ENCODE measurements around the gene KRTAP5-8. TPM values are rescaled to one million over a fixed set of nuclear protein-coding genes. Genes with fewer than 3 reads are reported as not detected.
"Not testable (repeated sequence)": the region's sequence is repeated elsewhere in the genome, so short reads cannot be mapped to it uniquely, and the experiment has no call there.

The KRTAP5-8 gene
- total and polyA plus RNA-seq, 5 donors from 2014 or later, result 0.35 TPM; not detected in 4

- no peak overlapping the region for H3K27ac ChIP-seq (ENCODE audit: insufficient read depth, low read length, poor library complexity, severe bottlenecking)
- no peaks in the 10 kb centered on the region for H3K4me1 ChIP-seq (ENCODE audit: control insufficient read depth, insufficient read depth, low read length, poor library complexity, severe bottlenecking)
- no peaks in the 10 kb centered on the region for H3K9me3 ChIP-seq (ENCODE audit: control insufficient read depth in 2 of 2, low read length in 2 of 2)
- H3K4me3 Mint-ChIP-seq, result no peak overlapping the region
- no peaks in the 10 kb centered on the region for H3K4me1 Mint-ChIP-seq
- peaks cover 0 to 11% (median 2%) of the 10 kb centered on the region in 7 donors for H3K9me3 Mint-ChIP-seq
- H3K36me3 ChIP-seq (ENCODE audit: control insufficient read depth, insufficient read depth, low read length), result no peaks in the 10 kb centered on the region
- DNase-seq (no peak), ATAC-seq (ENCODE audit: low read depth in 2 of 2) (no peak)
- no peak overlapping the region for H3K4me3 ChIP-seq (ENCODE audit: low read depth, low read length)
- H3K27me3 ChIP-seq (ENCODE audit: control insufficient read depth, insufficient read depth, low read length), result no peaks in the 10 kb centered on the region
- H3K36me3 Mint-ChIP-seq, result no peaks in the 10 kb centered on the region
- no peaks in the 10 kb centered on the region for H3K27me3 Mint-ChIP-seq
- no peak overlapping the region for H3K27ac Mint-ChIP-seq
These were observed 18.3 kb upstream of the KRTAP5-8 start for GRCh38 chr11:71519546-71519945.

DNA sequence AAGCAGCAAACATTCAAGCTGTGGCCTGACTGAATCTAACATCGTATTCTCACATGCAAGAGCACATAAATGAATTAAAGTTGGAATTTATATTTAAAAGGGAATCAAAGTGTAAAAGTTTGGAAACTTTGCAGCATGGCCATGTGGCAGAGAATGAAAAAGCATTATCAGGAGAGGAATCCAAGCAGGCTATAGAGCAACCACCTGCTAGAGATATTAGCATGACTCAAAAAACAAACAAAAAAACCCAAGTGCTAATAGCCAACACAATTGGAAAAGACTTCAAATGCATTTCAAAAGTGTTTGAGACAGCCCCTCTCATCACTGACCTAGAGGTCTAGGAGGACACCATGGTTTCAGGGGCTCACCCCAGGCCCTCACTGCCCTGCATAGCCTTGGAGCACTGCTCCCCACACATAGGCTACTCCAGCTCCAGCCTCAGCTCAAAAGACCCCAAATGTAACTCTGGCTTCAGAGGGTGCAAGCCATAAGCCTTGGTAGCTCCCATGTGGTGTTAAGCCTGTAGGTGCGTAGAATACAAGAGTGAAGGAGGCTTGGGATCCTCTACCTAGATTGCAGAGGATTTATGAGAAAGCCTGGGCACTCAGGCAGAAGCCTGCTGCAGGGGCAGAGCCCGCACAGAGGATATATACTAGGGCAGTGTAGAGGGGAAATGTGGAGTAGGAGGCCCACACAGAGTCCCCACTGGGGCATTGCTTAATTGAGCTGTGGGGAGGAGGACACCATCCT lies 12.5 kb upstream of the KRTAP5-8 start:
- Mint-ChIP-seq H3K27ac (no peak overlapping the region), H3K4me3 (no peak overlapping the region), H3K36me3 (no peaks in the 10 kb centered on the region), H3K27me3 (peaks cover 4% of the 10 kb centered on the region), H3K4me1 (no peaks in the 10 kb centered on the region), H3K9me3 (peaks cover 0 to 4% (median 0%) of the 10 kb centered on the region in 7 donors)
- H3K4me3 ChIP-seq (ENCODE audit: low read depth, low read length), result no peak overlapping the region
- no peaks in the 10 kb centered on the region for H3K27me3 ChIP-seq (ENCODE audit: control insufficient read depth, insufficient read depth, low read length)
- H3K36me3 ChIP-seq (ENCODE audit: control insufficient read depth, insufficient read depth, low read length), result no peaks in the 10 kb centered on the region
- H3K4me1 ChIP-seq (ENCODE audit: control insufficient read depth, insufficient read depth, low read length, poor library complexity, severe bottlenecking), result no peaks in the 10 kb centered on the region
- H3K27ac ChIP-seq (ENCODE audit: insufficient read depth, low read length, poor library complexity, severe bottlenecking), result no peak overlapping the region
- no peaks in the 10 kb centered on the region for H3K9me3 ChIP-seq (ENCODE audit: control insufficient read depth in 2 of 2, low read length in 2 of 2)
- no peak for ATAC-seq (ENCODE audit: low read depth in 2 of 2)
- no peak for DNase-seq

GRCh38 chr11:71525938-71526495 lies 11.8 kb upstream of the KRTAP5-8 start:
- no peaks in the 10 kb centered on the region for H3K4me1 ChIP-seq (ENCODE audit: control insufficient read depth, insufficient read depth, low read length, poor library complexity, severe bottlenecking)
- Mint-ChIP-seq H3K27ac (no peak overlapping the region), H3K27me3 (peaks cover 4% of the 10 kb centered on the region), H3K4me3 (no peak overlapping the region), H3K4me1 (no peaks in the 10 kb centered on the region), H3K36me3 (no peaks in the 10 kb centered on the region), H3K9me3 (peaks cover 0 to 4% (median 0%) of the 10 kb centered on the region in 7 donors)
- no peaks in the 10 kb centered on the region for H3K9me3 ChIP-seq (ENCODE audit: control insufficient read depth in 2 of 2, low read length in 2 of 2)
- H3K27ac ChIP-seq (ENCODE audit: insufficient read depth, low read length, poor library complexity, severe bottlenecking), result no peak overlapping the region
- ATAC-seq (ENCODE audit: low read depth in 2 of 2) (no peak), DNase-seq (no peak)
- H3K27me3 ChIP-seq (ENCODE audit: control insufficient read depth, insufficient read depth, low read length), result no peaks in the 10 kb centered on the region
- no peak overlapping the region for H3K4me3 ChIP-seq (ENCODE audit: low read depth, low read length)
- H3K36me3 ChIP-seq (ENCODE audit: control insufficient read depth, insufficient read depth, low read length), result no peaks in the 10 kb centered on the region

- not testable (repeated sequence) for H3K9me3 Mint-ChIP-seq; H3K27ac ChIP-seq (ENCODE audit: insufficient read depth, low read length, poor library complexity, severe bottlenecking); H3K4me3 Mint-ChIP-seq; H3K27me3 ChIP-seq (ENCODE audit: control insufficient read depth, insufficient read depth, low read length); H3K27me3 Mint-ChIP-seq; H3K9me3 ChIP-seq (ENCODE audit: control insufficient read depth in 2 of 2, low read length in 2 of 2); DNase-seq; H3K36me3 ChIP-seq (ENCODE audit: control insufficient read depth, insufficient read depth, low read length); ATAC-seq (ENCODE audit: low read depth in 2 of 2); H3K36me3 Mint-ChIP-seq; H3K4me3 ChIP-seq (ENCODE audit: low read depth, low read length); H3K4me1 Mint-ChIP-seq; H3K4me1 ChIP-seq (ENCODE audit: control insufficient read depth, insufficient read depth, low read length, poor library complexity, severe bottlenecking)
- H3K27ac Mint-ChIP-seq, result peak within 1 kb of the TSS in 1 of 3 donors; percentile 41
These were observed 10.8 kb upstream of the KRTAP5-8 start, which contains the start of gene KRTAP5-7 for GRCh38 chr11:71526796-71527575. TSS of gene KRTAP5-7 (plus strand) at chr11:71527267. CDS start at chr11:71527301, 34 bp downstream.

- H3K4me3 ChIP-seq (ENCODE audit: low read depth, low read length), result no peak overlapping the region
- no peak for ATAC-seq (ENCODE audit: low read depth in 2 of 2)
- H3K27me3 Mint-ChIP-seq, result peaks cover 4% of the 10 kb centered on the region
- no peaks in the 10 kb centered on the region for H3K27me3 ChIP-seq (ENCODE audit: control insufficient read depth, insufficient read depth, low read length)
- H3K36me3 Mint-ChIP-seq, result no peaks in the 10 kb centered on the region
- no peak for DNase-seq
- no peaks in the 10 kb centered on the region for H3K4me1 ChIP-seq (ENCODE audit: control insufficient read depth, insufficient read depth, low read length, poor library complexity, severe bottlenecking)
- H3K36me3 ChIP-seq (ENCODE audit: control insufficient read depth, insufficient read depth, low read length), result no peaks in the 10 kb centered on the region
- H3K4me3 Mint-ChIP-seq, result no peak overlapping the region
- no peaks in the 10 kb centered on the region for H3K4me1 Mint-ChIP-seq
- no peak overlapping the region for H3K27ac ChIP-seq (ENCODE audit: insufficient read depth, low read length, poor library complexity, severe bottlenecking)
- H3K27ac Mint-ChIP-seq, result peak overlapping the region in 1 of 3 donors; percentile 41
- H3K9me3 Mint-ChIP-seq, result peaks cover 0 to 2% (median 0%) of the 10 kb centered on the region in 7 donors
- H3K9me3 ChIP-seq (ENCODE audit: control insufficient read depth in 2 of 2, low read length in 2 of 2), result no peaks in the 10 kb centered on the region
These were observed 10.1 kb upstream of the KRTAP5-8 start for GRCh38 chr11:71527576-71528210.

- Mint-ChIP-seq H3K9me3 (no peaks in the 10 kb centered on the region), H3K27me3 (peaks cover 4% of the 10 kb centered on the region), H3K36me3 (no peaks in the 10 kb centered on the region), H3K4me1 (no peaks in the 10 kb centered on the region), H3K4me3 (no peak overlapping the region), H3K27ac (no peak overlapping the region)
- Histone ChIP-seq H3K36me3 (ENCODE audit: control insufficient read depth, insufficient read depth, low read length) (no peaks in the 10 kb centered on the region), H3K27me3 (ENCODE audit: control insufficient read depth, insufficient read depth, low read length) (no peaks in the 10 kb centered on the region), H3K9me3 (ENCODE audit: control insufficient read depth in 2 of 2, low read length in 2 of 2) (no peaks in the 10 kb centered on the region), H3K27ac (ENCODE audit: insufficient read depth, low read length, poor library complexity, severe bottlenecking) (no peak overlapping the region), H3K4me1 (ENCODE audit: control insufficient read depth, insufficient read depth, low read length, poor library complexity, severe bottlenecking) (no peaks in the 10 kb centered on the region), H3K4me3 (ENCODE audit: low read depth, low read length) (no peak overlapping the region)
- ATAC-seq (ENCODE audit: low read depth in 2 of 2), result no peak
- DNase-seq, result no peak
These were observed 7.2 kb upstream of the KRTAP5-8 start for GRCh38 chr11:71530602-71531001.

DNA sequence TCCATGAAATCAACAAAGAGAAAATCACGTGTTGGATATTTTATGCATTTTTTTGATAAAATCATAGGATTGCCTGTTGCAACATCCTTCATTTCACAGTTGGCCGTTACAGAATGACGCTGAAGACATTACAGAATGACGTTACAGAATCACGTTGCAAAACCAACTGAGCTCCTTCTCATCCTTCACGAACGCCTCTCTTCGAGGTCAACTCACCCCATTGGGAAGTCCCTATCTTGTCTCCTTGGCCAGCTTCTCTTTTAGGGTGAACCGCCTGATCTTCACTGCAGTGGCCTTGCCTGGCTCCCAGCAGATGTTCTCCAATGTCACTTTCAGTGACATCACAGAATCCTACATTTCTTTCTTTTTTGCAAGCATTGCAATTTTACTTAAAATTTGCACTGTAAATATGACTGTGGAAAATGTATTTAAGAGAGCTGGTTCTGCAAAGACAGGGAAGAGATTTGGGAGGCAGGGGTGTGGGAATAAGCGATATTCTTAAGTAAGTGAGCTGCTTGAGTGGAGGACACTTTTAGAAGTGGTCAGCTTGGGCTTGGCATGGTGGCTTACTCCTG lies 5.7 kb upstream of the KRTAP5-8 start:
- Mint-ChIP-seq H3K27me3 (peaks cover 4% of the 10 kb centered on the region), H3K4me3 (no peak overlapping the region), H3K36me3 (no peaks in the 10 kb centered on the region), H3K9me3 (no peaks in the 10 kb centered on the region), H3K27ac (no peak overlapping the region), H3K4me1 (no peaks in the 10 kb centered on the region)
- Histone ChIP-seq H3K4me1 (ENCODE audit: control insufficient read depth, insufficient read depth, low read length, poor library complexity, severe bottlenecking) (no peaks in the 10 kb centered on the region), H3K27ac (ENCODE audit: insufficient read depth, low read length, poor library complexity, severe bottlenecking) (no peak overlapping the region), H3K4me3 (ENCODE audit: low read depth, low read length) (no peak overlapping the region), H3K27me3 (ENCODE audit: control insufficient read depth, insufficient read depth, low read length) (no peaks in the 10 kb centered on the region), H3K9me3 (ENCODE audit: control insufficient read depth in 2 of 2, low read length in 2 of 2) (no peaks in the 10 kb centered on the region), H3K36me3 (ENCODE audit: control insufficient read depth, insufficient read depth, low read length) (no peaks in the 10 kb centered on the region)
- DNase-seq, result no peak
- ATAC-seq (ENCODE audit: low read depth in 2 of 2), result no peak
